NCI-H1436 treated with DMSO at 0.1 percent for 48 hours (cell line): ENCODE results near the gene RALY.

Experiments
- DNase-seq: peaks from one replicate; lab custom pipeline; 2025; lab: John Stamatoyannopoulos, UW

The RALY gene

DNA sequence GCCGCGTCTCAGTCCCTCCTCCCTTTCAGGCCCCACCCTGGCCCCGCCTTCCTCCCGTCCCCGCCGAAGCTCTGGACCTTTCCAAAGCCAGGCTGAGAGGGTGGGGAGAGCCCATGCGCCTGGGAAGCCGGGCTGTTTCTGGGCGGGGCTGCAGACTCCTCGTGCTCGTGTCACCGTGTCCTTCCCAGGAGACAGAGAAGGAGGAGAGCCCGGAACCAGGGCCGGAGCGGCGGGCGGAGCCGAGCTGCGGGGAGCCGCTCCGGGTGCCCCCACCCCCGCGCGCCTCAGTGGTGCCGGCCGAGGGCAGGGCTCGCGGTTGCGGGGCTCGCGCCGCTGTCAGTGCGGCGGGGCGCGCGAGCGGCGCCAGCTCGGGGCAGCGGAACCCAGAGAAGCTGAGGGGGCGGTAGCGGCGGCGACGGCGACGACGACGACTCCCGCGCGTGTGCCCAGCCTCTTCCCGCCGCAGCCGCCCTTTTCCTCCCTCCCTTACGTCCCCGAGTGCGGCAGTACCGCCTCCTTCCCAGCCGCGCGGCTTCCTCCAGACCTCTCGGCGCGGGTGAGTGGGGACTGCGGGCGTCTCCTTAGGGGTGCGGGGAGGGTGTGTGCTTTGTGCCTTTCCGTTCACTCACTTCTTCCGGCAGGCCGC, at the start of gene RALY:
Gene RALY, plus strand, starts transcription at position 336 of the 646 bp plus-strand sequence. CDS start 78,164 bp downstream, outside the sequence.
- no peak for DNase-seq

DNA sequence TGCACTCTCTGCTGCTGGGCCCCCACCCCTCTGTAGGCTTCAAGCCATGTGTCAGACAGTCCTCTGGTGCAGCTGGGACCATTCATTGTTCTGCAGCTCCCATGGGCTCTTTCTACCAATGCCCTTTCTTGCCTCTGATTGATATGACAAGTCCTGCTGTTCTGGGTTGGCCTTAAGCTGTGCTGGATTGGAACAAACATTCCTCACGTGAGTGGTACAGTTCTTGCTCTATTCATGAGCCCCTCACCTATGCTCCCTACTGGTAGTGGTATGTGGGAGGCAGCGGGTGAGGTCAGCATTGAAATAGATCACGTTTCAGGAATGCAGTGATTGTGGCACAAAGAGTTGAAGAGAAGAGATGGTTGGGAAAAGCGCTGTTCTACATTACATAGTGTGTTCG, 48.8 kb upstream of the RALY start:
- DNase-seq = no peak

DNA sequence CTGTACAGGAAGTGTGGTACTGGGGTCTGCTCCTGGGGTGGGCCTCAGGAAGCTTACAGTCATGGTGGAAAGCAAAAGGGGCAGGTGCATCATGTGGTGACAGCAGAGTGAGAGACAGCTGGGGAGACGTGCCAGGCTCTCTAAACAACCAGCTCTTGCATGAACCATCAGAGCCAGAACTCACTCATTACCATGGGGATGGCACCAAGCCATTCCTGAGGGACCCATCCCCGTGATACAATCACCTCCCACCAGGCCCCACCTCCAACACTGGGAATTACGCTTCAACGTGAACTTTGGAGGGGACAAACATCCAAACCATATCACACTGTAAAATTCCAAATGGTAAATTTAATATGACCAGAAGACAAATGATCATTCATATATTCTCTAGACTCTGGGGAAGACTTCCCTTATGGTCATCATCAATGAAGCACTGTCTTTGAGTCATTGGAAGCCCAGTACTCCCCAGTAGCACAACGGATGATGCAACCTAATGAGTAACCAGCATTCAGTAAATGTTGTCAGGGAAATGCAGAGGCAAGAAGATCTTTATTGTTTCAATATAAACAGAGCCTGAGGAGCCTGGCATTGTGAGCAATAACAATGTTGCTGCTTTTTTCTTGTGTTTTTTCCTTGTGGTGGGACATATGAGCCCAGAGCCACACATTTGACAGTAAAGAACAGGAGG, 48.2 kb upstream of the RALY start:
- DNase-seq = no peak

DNA sequence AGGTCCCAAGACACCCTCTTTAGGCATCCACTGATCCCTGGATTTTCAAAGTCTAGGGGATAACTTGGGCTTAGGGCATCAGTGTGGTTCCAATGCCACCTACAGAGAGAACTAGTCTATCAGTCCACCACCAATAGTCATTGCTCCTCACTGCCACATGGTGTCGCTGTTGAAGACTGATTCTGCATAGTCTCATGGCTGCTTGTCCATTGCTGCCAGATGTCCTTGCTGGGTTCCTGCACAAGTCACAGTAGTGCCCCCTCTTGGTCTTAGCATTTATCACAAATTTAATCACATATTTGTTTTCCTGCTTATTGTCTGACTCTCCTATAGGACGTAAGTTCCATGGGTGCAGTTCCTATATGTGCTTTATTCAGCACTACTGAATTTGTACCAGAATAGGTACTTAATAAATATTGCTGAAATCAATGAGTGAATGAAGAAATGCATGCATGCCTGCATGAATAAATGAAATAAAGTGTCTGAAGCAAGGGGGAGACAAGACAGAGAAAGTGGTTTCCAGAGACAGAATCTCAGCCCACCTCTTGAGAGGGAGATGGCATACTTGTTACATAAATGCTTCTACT, 45.9 kb upstream of the RALY start:
- DNase-seq = no peak

DNA sequence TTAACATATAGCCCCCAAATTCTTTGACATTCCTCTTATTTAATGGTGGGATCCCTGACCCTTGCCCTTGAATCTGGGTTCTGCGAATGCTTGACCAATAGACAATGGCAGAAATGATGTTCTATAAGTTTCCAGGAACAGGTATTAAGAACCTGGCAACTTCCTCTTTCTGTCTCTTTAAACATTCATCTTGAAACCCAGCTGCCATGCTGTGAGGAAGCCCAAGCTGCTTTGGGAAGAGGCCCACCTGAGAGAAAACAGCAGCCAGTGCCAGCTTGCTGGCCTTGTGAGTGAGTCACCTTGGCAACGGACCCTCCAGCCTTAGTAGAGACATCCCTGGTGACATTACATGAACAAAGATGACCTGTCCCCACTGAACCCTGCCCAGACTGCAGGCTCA, 45.2 kb upstream of the RALY start:
- DNase-seq = no peak

DNA sequence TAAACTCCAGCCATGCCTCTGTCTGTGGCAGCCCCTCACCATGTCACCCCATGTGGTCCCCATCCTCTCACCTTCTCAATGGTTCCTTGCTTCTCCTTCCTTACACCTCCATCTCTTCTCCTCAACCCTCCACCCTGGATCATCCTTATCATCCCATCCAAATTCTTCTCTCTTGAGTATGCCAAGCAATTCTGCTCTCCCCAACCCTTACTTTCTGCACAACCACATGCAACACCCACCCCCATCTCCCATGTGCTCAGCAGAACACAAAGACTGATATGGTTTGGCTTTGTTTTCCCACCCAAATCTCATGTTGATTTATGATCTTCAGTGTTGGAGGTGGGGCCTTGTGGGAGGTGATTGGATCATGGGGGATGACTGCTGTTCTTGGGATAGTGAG, 42.5 kb upstream of the RALY start:
- no peak for DNase-seq

DNA sequence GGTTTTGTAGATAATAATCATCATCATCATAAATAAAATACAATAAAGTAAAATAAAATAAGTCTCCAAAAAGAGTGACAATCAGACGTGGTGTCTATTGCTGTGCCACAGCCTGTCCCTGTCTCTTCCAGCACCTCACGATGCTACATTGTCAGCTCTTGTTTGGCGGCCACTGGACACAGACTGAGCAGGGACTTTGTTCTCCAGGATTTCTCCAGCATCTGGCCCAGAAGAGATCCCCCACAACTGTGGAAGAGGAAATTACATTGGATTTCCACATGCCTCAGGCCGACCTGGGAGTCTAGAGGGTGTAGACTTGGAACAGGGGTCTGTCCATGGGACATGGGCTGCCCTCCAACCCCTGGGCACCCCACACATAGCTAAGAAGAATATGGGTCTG, 39.2 kb upstream of the RALY start:
- no peak for DNase-seq

DNA sequence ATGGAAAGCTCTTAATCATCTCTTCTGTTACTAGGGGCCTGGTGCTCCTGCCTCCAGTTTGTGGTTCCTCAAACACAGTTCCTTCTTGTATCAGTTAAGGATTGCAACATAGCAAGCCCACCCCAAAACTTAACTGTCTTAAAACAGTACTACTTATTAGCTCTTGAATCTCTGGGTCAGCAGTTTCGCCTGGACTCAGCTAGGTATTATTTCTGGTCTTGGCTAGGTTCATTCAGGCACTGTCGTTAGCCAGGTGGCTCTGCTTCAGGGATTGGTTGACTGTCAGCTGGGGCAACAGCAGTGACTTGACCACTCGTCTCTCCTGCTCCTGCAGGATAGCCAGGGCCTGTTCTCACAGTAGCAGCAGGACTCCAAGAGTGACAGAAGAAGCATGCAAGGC, 30.0 kb upstream of the RALY start:
- no peak for DNase-seq

DNA sequence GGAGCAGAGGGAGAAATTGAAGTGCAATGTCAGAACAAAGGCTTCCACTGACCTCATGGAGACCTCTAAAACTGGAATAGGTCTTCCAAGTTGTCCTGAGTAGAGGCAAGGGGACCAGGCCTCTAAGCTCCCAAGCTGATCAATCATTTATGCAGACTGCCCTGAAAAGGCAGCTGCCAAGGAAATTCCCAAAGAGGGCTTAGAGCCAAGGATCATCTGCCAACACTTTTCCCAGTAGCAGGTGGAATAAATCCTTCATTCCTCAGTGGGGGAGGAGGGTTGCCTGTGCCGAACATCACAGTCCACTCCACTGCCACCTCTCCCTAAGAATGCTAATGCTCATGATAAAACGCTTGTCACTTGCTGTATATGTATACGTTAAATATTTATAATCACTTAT, 29.3 kb upstream of the RALY start:
- DNase-seq = no peak

DNA sequence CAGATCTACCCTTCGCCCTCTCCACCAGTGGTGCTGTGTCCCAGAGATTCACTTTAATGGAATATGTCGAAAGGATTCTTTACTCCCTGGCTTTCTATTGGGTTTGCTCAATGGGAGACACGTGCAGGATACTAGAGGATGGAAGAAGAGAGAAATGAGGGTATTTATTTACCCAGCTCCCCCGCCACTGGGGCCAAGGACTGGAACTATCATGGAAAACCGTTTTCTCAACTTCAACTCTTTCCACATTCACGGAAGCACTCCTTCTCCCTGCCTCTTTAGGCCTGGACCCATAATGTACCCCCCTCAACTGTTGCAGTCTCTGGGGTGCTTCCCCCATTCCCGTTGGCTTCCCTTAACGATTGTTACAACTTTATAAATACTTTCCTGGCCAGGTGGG, 26.6 kb upstream of the RALY start:
- DNase-seq = no peak

DNA sequence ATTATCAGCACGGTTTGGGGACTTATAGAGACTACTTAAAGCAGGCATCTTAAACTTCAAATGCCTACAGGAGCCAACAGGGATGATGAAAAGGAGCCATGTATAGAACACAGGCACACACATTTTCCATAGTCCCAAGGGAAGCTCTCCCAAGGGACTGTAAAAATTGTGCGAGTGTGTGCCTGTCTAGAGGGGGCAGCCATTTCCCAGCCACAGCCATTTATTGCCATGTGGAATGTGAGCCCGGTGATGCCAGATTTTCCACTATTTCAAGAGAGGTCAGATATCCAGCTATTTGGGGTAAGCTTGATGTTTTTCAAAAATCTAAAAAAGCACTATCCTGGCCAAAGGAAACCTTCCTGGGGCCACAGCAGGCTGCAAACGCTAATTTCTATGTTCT, 24.1 kb upstream of the RALY start:
- no peak for DNase-seq

DNA sequence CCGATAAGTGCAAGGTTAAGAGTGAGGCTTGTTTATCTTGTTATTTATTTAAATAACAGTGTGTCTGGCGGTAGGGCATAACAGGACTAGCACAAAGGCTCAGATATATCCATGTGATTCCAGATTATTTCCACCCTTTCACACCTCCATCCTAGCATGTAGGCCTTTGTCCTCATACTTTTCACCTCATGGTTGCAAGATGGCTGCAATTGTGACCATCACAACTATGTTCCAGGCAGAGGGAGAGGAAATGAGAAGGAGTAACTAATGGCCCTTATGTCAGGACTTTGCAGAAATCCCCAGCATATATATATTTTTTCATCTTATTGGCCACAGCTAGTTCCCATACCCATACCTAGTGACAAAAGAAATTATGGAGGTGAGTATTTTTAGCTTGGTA, 23.5 kb upstream of the RALY start:
- no peak for DNase-seq

DNA sequence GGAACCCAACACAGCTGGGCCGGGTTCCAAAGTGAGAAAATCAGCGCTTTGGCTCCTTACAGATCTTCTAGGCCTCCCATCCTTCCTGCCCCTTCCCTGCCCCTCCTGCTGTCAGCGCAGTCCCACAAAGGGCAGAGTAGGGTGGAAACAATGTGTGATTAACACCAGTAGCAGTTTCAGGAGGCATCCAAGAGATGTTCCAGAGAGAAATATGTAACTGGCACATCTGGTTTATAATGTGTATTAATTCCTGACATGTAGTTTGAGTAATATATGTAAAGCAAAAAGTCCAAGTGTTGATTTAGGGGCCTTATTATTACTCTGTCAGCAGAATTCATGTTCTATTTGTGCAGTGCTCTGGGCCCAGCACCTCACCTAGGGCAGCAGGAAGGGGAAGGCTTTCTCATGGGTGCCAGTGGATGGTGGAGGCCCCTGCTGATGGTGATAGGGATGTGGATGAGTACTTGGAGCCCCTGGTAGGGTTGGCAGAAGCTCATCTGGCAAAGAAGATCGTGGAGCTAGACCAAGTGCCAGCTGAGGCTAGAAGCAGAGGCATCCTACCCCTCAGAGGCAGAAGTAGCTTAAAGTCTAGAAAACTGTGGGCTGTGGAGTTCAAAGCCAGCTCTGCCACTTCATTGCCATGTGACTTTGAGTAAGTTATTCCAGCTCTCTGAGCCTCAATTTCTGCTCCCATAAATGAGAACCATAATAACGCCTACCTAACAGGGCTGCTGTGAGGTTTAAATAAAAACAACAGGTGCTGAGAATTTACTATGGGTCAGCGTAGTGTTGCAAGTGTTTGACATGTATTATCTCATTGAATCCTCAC, 22.4 kb upstream of the RALY start:
- DNase-seq = no peak

DNA sequence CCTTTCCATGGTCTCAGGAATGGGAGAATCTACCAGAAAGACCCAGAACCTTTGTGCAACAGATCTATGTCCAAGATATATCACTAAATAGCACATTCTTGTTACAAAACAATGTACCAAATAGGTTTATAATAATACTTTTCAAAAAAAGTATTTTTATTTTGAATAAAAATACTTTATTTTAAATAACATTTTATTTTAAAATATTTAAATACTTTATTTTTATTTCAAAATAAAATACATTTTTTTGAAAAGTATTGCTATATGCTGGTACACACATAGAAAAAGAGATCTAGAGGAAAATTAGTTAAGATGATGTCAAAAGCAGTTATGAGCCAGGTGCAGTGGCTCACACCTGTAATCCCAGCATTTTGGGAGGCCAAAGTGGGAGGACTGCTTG, 16.8 kb upstream of the RALY start:
- DNase-seq = no peak

DNA sequence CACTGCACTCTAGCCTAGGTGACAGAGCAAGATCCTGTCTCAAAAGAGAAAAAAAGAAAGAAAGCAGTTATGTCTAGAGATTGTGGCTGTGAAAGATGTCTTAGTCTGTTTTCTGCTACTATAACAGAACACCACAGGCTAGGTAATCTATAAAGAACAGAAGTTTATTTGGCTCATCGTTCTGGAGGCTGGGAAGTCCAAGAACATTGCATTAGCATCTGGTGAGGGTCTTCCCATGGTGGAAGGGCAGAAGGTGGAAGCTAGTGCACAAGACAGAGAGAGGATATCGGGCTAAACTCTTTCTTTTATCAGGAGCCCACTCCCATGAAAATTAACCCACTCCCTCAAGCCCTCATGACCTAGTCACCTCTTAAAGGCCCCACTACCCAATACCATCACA, 16.2 kb upstream of the RALY start:
- no peak for DNase-seq

DNA sequence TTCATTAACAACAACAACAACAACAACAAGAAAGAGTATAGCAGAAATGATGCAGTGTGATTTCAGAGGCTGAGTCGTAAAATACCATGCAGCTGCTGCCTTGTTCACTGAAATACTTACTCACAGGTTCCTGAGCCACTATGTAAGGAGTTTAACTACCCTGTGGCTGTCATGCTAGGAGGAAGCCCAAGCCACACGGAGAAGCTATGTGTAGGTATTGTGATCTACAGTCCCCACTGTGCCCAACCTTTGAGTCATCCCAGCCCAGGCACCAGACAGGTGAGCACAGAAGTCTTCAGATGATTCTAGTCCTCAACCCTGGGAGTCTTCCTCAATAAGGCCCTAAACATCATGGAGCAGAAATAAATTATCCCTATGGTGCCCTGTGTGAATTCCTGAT, 14.6 kb upstream of the RALY start:
- no peak for DNase-seq

DNA sequence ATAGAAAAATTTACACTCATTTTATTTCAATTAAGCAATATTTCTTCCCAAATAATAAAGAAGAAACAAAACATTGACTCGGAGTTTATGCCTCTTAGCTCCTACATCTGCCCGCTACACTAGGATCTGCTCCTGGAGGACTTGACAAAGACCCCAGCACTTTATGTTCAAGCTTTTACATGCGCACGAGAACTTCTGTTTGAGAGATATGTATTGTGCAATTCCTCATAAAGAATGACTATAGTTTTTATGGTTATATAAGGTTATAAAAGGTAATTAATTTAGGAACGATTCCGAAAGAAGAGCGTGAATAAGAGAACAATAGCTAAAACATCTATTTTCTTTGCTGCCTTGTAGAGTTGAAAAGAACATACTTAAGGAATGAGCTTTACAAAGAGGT, 12.4 kb upstream of the RALY start:
- no peak for DNase-seq

DNA sequence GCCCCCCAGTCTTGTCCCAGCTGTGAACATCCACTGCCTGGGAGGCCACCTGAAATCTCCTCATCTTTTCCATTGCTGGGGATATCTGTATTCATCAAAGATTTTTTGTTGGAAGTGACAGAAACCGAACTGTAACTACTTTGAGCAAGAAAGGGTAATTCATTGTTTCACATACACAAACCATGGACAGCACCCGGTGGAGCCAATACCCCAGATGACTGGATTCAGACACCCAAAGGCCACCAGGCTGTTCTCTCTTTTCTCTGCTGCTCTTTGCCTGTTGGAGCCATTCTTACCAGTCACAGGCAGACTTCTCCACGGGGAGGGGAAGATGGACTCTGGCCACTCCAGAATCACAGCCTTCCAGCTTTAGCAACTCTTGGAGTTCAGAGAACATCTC, 11.7 kb upstream of the RALY start:
- DNase-seq = no peak

DNA sequence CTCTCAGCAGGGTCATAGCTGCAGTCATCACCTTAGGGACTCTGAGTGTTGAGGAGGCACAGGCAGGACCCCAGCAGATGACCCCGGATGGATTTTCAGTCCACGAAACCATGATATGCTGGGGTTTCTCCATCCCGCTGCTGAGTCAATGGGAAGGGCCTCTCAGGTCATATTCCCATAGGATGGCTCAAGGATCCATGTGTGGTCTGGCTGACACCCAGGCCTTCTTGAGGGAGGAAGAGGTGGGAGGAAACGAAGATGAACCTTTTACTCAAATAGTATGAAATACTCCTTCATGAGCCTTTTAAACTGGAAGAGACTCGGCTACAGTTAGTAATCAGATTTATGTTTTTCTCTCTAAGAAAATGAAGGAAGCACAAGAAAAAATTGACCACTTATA, 10.3 kb upstream of the RALY start:
- no peak for DNase-seq

DNA sequence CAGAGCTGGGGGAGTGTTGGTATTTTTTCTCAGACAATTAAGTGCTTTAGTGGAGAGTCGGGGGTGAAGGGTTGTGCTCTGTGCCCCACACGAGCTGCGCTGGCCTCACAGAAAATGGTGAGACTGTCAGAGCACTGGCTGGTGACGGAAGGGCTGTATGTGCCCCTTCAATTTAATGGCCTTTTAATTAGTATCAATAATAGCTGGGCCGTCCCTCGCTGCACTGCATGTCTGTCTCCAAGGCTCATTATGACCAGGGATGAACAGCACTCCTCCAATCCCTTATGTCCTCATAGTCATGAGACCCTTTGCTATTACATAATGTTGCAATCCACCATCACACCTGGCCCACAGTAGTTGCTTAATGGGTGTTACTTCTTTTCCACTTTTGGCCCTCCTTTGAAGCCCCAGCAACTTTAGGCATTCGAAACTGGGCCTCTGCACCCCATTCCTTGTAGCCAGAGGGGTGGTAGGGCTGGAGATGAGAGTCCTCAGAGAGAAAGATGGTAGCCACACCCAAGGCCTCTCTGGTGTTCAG, 9.5 kb upstream of the RALY start:
- DNase-seq = no peak

DNA sequence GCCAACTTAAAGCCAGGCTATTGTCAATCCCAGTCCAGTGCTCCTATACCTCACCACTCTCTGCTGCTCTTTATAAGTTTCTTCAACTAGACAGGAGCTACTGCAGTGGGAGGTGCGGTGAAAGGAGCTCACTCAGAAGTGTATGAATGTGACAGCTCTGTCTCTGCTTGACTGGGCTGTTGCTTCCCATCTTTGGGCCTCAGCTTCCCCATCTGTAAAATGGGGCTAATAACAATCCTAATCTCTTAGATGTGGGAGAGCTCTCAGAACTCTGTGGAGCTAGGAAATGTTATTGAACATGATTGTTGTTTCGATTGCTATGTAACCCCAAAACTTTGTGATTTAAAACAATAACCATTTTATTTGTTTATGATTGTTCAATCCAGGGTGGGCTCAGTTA, 8.4 kb upstream of the RALY start:
- no peak for DNase-seq

DNA sequence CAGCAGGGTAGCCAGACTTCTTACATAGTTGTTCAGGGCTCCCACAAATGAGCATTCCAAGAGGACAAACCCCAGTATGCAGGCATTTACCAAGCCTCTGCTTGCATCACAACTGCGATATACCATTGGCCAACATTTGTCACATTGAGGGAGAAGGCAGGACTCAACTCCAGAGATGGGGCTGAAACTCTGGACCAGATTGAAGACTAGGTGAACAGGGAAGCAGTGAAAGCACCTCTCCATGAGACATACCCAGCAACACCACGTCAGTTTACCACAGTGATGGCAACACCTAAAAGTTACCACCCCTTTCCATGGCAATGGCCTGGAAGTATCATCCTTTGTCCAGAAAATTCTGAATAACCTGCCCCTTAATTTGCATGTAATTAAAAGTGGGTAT, 7.9 kb upstream of the RALY start:
- DNase-seq = no peak
